ENCODE data around the gene DISP3. TPM values are rescaled to one million over a fixed set of nuclear protein-coding genes. Genes with fewer than 3 reads are reported as not detected.
A peak's percentile ranks its signal among the peaks of the same experiment; 100 is the strongest.

Gene DISP3
- total RNA-seq, 1 donor from 2014 or later, result 0.12 TPM

GRCh38 chr1:11516961-11517635 lies 38.1 kb downstream of the DISP3 start:
- no peak for TF ChIP-seq CTCF (IDR thresholded peaks at IDR 0.05)
- Histone ChIP-seq H3K9me3 (no peaks in the 10 kb centered on the region), H3K4me1 (no peaks in the 10 kb centered on the region), H3K27ac (no peak overlapping the region), H3K36me3 (no peaks in the 10 kb centered on the region), H3K4me3 (no peak overlapping the region), H3K27me3 (ENCODE audit: low read depth) (no peaks in the 10 kb centered on the region)
- ATAC-seq (no peak), DNase-seq (no peak)
- intact Hi-C loops (cut with DNase I), result no loop called here

GRCh38 chr1:11518016-11518701 lies 39.2 kb downstream of the DISP3 start:
- ATAC-seq (no peak), DNase-seq (no peak)
- Histone ChIP-seq H3K4me1 (no peaks in the 10 kb centered on the region), H3K9me3 (no peaks in the 10 kb centered on the region), H3K27me3 (ENCODE audit: low read depth) (no peaks in the 10 kb centered on the region), H3K36me3 (no peaks in the 10 kb centered on the region), H3K4me3 (no peak overlapping the region), H3K27ac (no peak overlapping the region)
- intact Hi-C loops (cut with DNase I), result no loop called here
- no peak for TF ChIP-seq CTCF (IDR thresholded peaks at IDR 0.05)

DNA sequence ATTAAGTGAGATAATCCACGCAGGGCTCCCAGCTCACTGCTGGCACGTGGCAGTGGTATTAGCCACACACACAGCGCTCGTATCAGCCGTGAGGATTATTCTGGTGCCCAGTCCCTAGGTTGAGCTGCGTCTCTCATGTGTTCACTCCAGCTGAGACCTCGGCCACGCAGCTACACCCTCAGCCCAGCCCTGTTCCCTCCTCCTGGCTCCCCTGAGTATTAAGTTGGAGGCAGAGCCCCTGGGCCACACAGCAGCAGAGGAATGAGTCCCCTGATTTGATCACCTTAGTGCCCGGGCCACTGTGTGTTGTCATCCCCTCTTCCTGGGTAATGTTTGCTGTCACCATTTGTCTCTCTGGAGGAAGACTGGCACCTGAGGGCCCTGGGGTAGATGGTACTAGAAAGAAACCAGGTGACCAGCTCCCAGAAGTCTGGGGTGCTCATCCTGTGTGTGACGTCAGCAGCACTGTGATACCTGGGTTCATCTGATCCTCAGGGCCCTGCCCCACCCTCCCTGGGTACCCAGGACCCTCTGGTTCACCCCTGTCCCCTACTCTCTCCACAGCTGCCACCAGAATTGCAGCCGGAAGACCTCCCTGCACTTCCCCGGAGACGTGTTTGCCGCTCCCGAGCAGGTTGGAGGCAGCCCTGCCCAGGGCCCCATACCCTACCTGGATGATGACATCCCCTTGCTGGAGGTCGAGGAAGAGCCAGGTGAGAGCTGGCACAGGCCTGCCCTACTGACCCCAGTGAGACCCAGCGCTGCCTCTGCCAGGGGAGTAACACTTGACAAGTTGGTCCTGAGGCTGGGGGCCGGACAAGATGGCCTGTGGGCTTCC lies 40.1 kb downstream of the DISP3 start:
- H3K27ac ChIP-seq, result no peak overlapping the region
- H3K4me1 ChIP-seq, result no peaks in the 10 kb centered on the region
- TF ChIP-seq CTCF (IDR thresholded peaks at IDR 0.05), result no peak
- no peak for DNase-seq
- no peaks in the 10 kb centered on the region for H3K9me3 ChIP-seq
- no peaks in the 10 kb centered on the region for H3K27me3 ChIP-seq (ENCODE audit: low read depth)
- intact Hi-C loops (cut with DNase I), result no loop called here
- no peak overlapping the region for H3K4me3 ChIP-seq
- peak in 1 of 2 donors; percentile 7 for ATAC-seq
- no peaks in the 10 kb centered on the region for H3K36me3 ChIP-seq

- TF ChIP-seq CTCF (IDR thresholded peaks at IDR 0.05), result no peak
- intact Hi-C loops (cut with DNase I), result no loop called here
- H3K36me3 ChIP-seq, result no peaks in the 10 kb centered on the region
- no peaks in the 10 kb centered on the region for H3K9me3 ChIP-seq
- ATAC-seq, result no peak
- H3K27me3 ChIP-seq (ENCODE audit: low read depth), result no peaks in the 10 kb centered on the region
- no peaks in the 10 kb centered on the region for H3K4me1 ChIP-seq
- no peak overlapping the region for H3K4me3 ChIP-seq
- H3K27ac ChIP-seq, result no peak overlapping the region
- no peak for DNase-seq
These were observed 40.7 kb downstream of the DISP3 start for GRCh38 chr1:11519629-11520031.

DNA sequence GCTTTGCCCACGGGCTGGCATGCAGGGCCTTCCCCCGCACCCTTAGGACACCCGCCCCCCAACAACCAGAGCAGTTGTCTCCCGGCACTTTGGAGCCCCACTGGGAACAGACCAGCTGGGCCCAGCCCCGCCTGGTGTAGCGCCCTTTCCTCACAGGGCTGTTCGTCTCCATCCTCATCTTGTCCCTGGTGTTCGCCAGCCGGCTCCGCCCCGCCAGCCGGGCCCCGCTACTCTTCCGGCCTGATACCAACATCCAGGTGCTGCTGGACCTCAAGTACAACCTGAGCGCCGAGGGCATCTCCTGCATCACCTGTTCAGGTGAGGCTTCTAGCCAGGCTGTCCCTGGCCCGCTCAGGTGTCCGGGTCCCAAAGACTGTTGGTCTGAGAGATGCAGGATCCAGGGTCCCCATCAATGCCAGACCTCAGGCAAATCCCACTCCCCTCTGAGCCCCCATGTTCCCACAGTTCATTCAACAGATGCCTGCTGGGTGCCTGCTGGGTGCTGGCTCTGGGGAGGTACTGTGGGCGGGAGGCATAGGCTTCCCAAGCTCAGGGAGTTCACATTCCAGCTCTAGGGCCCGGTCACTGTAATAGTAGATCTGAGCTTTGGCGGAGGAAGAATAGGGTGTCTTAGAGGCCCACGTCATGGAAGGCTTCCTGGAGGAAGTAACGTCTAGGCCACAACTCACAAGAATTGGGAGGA lies 41.7 kb downstream of the DISP3 start:
- intact Hi-C loops (cut with DNase I), result no loop called here
- Histone ChIP-seq H3K9me3 (no peaks in the 10 kb centered on the region), H3K4me3 (no peak overlapping the region), H3K27me3 (ENCODE audit: low read depth) (no peaks in the 10 kb centered on the region), H3K36me3 (no peaks in the 10 kb centered on the region), H3K27ac (no peak overlapping the region), H3K4me1 (no peaks in the 10 kb centered on the region)
- ATAC-seq (no peak), DNase-seq (no peak)
- TF ChIP-seq CTCF (IDR thresholded peaks at IDR 0.05), result no peak
